ENCODE measurements around the gene NUDT8.

Gene NUDT8

DNA sequence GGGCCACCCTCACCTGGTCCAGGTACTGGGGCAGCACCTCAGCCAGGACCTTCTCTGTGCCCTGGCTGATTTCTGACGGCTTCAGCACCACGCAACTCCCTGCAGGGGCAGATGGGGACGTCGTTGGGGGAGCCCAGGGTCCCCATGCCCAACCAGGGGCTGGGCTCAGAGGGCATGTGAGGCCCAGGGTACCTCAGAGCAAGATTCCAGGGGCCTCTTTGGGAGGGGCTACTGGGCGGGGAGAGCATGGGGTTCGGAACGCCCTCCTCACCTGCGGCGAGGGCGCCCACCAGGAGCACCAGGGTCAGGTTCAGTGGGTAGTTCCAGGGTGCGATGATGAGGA, 36.5 kb upstream of the NUDT8 start:
- Histone ChIP-seq H3K18ac (ENCODE audit: low read length) (no peak overlapping the region), H3K79me1 (ENCODE audit: low read length) (no peaks in the 10 kb centered on the region), H2BK5ac (ENCODE audit: low read length) (no peak overlapping the region), H3K27ac (ENCODE audit: low read depth, low read length) (no peak overlapping the region), H3K9ac (ENCODE audit: low read length) (no peak overlapping the region), H3K56ac (ENCODE audit: low read length) (no peak overlapping the region), H3K36me3 (ENCODE audit: control insufficient read depth, insufficient read depth, low read length) (no peaks in the 10 kb centered on the region), H4K5ac (ENCODE audit: low read length) (no peak overlapping the region), H4K8ac (ENCODE audit: low read depth, low read length) (no peak overlapping the region), H2BK15ac (replicated peaks; ENCODE audit: low read depth) (no peak overlapping the region), H3K4ac (ENCODE audit: low read depth, low read length) (no peak overlapping the region), H2BK120ac (ENCODE audit: low read depth, low read length) (no peak overlapping the region), H2AK5ac (ENCODE audit: low read length) (no peak overlapping the region), H3K4me3 (ENCODE audit: low read length) (no peak overlapping the region), H3K4me2 (ENCODE audit: low read length) (no peak overlapping the region), H3K79me2 (ENCODE audit: control insufficient read depth, insufficient read depth, low read length) (no peaks in the 10 kb centered on the region), H3K23ac (ENCODE audit: low read length) (no peak overlapping the region), H3K4me1 (ENCODE audit: control insufficient read depth, low read depth, low read length) (no peaks in the 10 kb centered on the region), H3K27me3 (ENCODE audit: insufficient read depth, low read length, poor library complexity) (no peaks in the 10 kb centered on the region)
- no peak for DNase-seq
- WGBS (ENCODE audit: extremely low coverage, insufficient coverage, low lambda C conversion rate) = no CpG with 5 or more reads among the region's 11 CpGs

DNA sequence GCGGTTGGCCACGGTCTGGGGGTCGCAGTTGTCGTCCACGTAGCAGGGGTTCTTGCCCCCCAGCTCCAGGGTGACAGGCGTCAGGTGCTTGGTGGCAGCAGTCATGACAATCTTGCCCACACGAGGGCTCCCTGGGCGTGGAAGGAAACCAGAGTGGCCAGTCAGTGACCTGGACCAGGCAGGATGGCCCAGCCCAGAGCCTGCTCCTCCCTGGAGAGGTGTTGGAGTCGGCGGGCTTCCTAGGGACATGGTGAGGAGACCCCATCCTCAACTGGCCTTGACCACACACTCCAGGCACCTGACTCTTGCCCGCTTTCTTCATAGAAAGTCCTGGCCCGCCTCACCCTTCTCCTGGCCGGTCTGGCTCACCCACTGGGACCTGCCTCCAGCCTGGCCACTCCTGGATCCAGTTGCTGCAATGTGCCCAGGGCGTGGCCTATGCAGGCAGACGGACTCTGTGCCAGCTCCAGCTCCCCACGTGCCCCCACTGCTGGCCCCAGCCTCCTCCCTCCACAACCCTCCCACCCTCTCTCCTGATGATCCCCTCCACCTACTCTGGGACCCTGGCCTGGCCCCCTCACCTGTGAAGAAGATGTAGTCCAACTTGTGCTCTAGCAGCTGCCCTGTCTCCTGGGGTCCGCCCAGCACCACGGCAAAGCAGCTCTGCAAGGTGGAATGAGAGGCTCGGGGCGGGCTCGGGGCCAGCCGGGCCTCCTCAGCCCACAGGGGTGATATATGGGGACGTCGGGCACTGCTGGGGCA, 36.0 kb upstream of the NUDT8 start:
- H4K5ac ChIP-seq (ENCODE audit: low read length) = no peak overlapping the region
- no peak overlapping the region for H3K4ac ChIP-seq (ENCODE audit: low read depth, low read length)
- no peak overlapping the region for H4K8ac ChIP-seq (ENCODE audit: low read depth, low read length)
- H2BK15ac ChIP-seq (replicated peaks; ENCODE audit: low read depth) = no peak overlapping the region
- no peaks in the 10 kb centered on the region for H3K79me1 ChIP-seq (ENCODE audit: low read length)
- no peak for DNase-seq
- no peak overlapping the region for H2AK5ac ChIP-seq (ENCODE audit: low read length)
- no peak overlapping the region for H3K27ac ChIP-seq (ENCODE audit: low read depth, low read length)
- no peaks in the 10 kb centered on the region for H3K4me1 ChIP-seq (ENCODE audit: control insufficient read depth, low read depth, low read length)
- H2BK120ac ChIP-seq (ENCODE audit: low read depth, low read length) = no peak overlapping the region
- no peak overlapping the region for H3K4me3 ChIP-seq (ENCODE audit: low read length)
- no peak overlapping the region for H3K56ac ChIP-seq (ENCODE audit: low read length)
- H3K18ac ChIP-seq (ENCODE audit: low read length) = no peak overlapping the region
- H3K23ac ChIP-seq (ENCODE audit: low read length) = no peak overlapping the region
- no CpG with 5 or more reads among the region's 24 CpGs for WGBS (ENCODE audit: extremely low coverage, insufficient coverage, low lambda C conversion rate)
- H3K4me2 ChIP-seq (ENCODE audit: low read length) = no peak overlapping the region
- no peak overlapping the region for H2BK5ac ChIP-seq (ENCODE audit: low read length)
- no peak overlapping the region for H3K9ac ChIP-seq (ENCODE audit: low read length)
- no peaks in the 10 kb centered on the region for H3K79me2 ChIP-seq (ENCODE audit: control insufficient read depth, insufficient read depth, low read length)
- H3K27me3 ChIP-seq (ENCODE audit: insufficient read depth, low read length, poor library complexity) = no peaks in the 10 kb centered on the region
- H3K36me3 ChIP-seq (ENCODE audit: control insufficient read depth, insufficient read depth, low read length) = no peaks in the 10 kb centered on the region

DNA sequence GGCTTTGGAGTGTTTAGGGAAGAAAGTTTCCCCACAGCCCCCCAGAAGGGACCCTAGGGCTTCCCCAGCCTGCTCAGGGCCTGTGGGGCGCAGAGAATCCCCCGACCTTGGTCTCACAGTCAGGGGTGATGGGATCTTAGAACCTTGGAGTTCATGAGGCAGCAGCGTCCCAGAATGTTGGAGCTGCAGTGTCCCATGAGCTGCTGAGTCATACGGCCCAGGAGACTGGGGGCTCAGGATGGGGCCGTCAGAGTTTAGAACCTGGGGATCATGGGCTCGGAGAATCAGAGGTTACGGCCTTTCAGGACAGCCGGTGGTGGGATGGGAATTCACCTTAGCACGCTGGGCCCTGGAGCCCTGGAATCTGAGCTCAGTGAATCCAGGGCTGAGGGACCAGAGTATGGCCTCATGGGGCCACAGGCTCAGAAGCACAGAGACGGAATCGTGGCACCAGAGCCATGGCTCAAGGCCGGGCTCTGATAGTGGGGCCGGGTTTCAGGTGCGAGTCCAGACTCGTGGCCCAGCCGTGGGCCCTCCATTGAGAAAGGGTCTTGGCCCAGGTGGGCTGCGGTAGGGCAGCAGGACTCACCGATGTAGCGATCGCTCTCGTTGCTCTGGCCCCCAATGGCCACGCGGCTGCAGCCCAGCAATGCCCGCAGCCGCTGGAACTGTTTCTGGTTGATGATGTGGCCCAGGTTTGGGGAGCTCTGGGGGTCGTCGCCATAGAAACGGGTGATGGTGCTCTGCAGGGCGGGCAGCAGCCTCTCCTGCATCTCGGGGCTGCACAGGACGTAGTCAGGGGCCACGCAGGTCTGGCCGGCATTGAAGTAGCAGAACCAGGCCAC, 35.2 kb upstream of the NUDT8 start:
- Histone ChIP-seq H3K4me3 (ENCODE audit: low read length) (no peak overlapping the region), H3K56ac (ENCODE audit: low read length) (peak overlapping the region; percentile 7), H3K4ac (ENCODE audit: low read depth, low read length) (no peak overlapping the region), H3K18ac (ENCODE audit: low read length) (no peak overlapping the region), H2BK120ac (ENCODE audit: low read depth, low read length) (no peak overlapping the region), H2BK5ac (ENCODE audit: low read length) (no peak overlapping the region), H3K4me1 (ENCODE audit: control insufficient read depth, low read depth, low read length) (no peaks in the 10 kb centered on the region), H3K27ac (ENCODE audit: low read depth, low read length) (no peak overlapping the region), H3K4me2 (ENCODE audit: low read length) (no peak overlapping the region), H2AK5ac (ENCODE audit: low read length) (no peak overlapping the region), H3K9ac (ENCODE audit: low read length) (no peak overlapping the region), H4K8ac (ENCODE audit: low read depth, low read length) (no peak overlapping the region), H3K79me1 (ENCODE audit: low read length) (no peaks in the 10 kb centered on the region), H3K36me3 (ENCODE audit: control insufficient read depth, insufficient read depth, low read length) (no peaks in the 10 kb centered on the region), H3K79me2 (ENCODE audit: control insufficient read depth, insufficient read depth, low read length) (no peaks in the 10 kb centered on the region), H2BK15ac (replicated peaks; ENCODE audit: low read depth) (no peak overlapping the region), H3K23ac (ENCODE audit: low read length) (no peak overlapping the region), H4K5ac (ENCODE audit: low read length) (no peak overlapping the region), H3K27me3 (ENCODE audit: insufficient read depth, low read length, poor library complexity) (no peaks in the 10 kb centered on the region)
- DNase-seq = no peak
- WGBS (ENCODE audit: extremely low coverage, insufficient coverage, low lambda C conversion rate) = no CpG with 5 or more reads among the region's 33 CpGs

DNA sequence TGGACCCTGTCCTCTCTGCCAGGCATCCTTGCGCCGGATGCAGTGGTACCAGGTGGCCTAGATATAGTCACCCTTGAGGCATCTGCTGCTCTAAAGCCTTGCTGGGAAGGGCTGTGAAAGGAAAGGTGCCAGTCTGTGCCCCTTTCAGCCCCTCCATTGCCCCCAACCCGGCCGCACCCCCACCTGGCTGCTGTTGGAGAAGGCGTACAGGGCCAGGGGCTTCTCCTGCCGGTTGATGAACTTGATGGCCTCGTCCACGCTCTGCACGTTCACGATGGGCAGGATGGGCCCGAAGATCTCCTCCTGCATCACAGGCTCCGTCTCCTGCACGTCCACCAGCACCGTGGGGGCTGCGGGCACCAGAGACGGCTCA, 34.5 kb upstream of the NUDT8 start:
- Histone ChIP-seq H3K4ac (ENCODE audit: low read depth, low read length) (no peak overlapping the region), H3K79me1 (ENCODE audit: low read length) (no peaks in the 10 kb centered on the region), H2BK5ac (ENCODE audit: low read length) (no peak overlapping the region), H3K4me2 (ENCODE audit: low read length) (no peak overlapping the region), H3K27me3 (ENCODE audit: insufficient read depth, low read length, poor library complexity) (no peaks in the 10 kb centered on the region), H3K36me3 (ENCODE audit: control insufficient read depth, insufficient read depth, low read length) (no peaks in the 10 kb centered on the region), H3K56ac (ENCODE audit: low read length) (no peak overlapping the region), H3K27ac (ENCODE audit: low read depth, low read length) (no peak overlapping the region), H3K23ac (ENCODE audit: low read length) (no peak overlapping the region), H3K4me1 (ENCODE audit: control insufficient read depth, low read depth, low read length) (no peaks in the 10 kb centered on the region), H2AK5ac (ENCODE audit: low read length) (no peak overlapping the region), H4K8ac (ENCODE audit: low read depth, low read length) (no peak overlapping the region), H4K5ac (ENCODE audit: low read length) (no peak overlapping the region), H2BK15ac (replicated peaks; ENCODE audit: low read depth) (no peak overlapping the region), H2BK120ac (ENCODE audit: low read depth, low read length) (no peak overlapping the region), H3K4me3 (ENCODE audit: low read length) (no peak overlapping the region), H3K18ac (ENCODE audit: low read length) (no peak overlapping the region), H3K9ac (ENCODE audit: low read length) (no peak overlapping the region), H3K79me2 (ENCODE audit: control insufficient read depth, insufficient read depth, low read length) (no peaks in the 10 kb centered on the region)
- no peak for DNase-seq
- WGBS (ENCODE audit: extremely low coverage, insufficient coverage, low lambda C conversion rate) = no CpG with 5 or more reads among the region's 16 CpGs

DNA sequence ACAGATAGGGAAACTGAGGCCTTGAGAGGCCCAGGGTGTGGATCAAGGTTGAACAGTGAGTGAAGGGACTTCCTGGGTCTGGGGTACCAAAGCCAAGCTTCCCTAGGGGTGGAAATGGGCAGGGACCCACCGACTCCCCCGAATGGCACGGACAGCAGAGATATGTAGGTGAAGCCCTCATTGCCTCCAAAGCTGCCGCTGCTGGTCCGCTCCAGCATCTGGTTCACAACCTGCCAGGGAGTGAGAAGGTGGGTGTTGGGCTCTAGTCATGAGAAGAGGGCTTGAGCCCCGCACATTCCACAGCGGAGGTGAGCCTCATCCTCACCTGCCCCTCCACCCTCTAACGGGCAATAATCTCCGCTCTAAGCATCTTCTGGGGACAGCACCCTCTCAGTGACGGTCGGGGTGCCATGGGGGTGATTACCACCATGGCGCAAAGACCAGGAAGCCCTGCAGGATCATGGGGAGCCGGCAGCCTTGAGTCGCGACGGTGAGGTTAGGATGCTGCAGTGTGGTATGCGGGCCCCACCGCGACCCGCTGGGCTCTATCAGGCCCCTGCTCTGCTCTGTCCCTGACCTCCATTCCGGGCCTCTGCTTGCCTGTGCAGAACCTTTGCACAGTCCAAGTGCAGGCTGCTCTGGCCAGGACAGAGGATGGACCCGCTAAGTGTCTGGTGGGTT, 33.9 kb upstream of the NUDT8 start:
- Histone ChIP-seq H4K8ac (ENCODE audit: low read depth, low read length) (no peak overlapping the region), H3K79me1 (ENCODE audit: low read length) (no peaks in the 10 kb centered on the region), H2AK5ac (ENCODE audit: low read length) (no peak overlapping the region), H2BK5ac (ENCODE audit: low read length) (no peak overlapping the region), H3K4me2 (ENCODE audit: low read length) (no peak overlapping the region), H3K4ac (ENCODE audit: low read depth, low read length) (no peak overlapping the region), H3K4me3 (ENCODE audit: low read length) (no peak overlapping the region), H3K36me3 (ENCODE audit: control insufficient read depth, insufficient read depth, low read length) (no peaks in the 10 kb centered on the region), H4K5ac (ENCODE audit: low read length) (no peak overlapping the region), H3K18ac (ENCODE audit: low read length) (no peak overlapping the region), H3K27ac (ENCODE audit: low read depth, low read length) (no peak overlapping the region), H3K79me2 (ENCODE audit: control insufficient read depth, insufficient read depth, low read length) (no peaks in the 10 kb centered on the region), H3K56ac (ENCODE audit: low read length) (no peak overlapping the region), H3K4me1 (ENCODE audit: control insufficient read depth, low read depth, low read length) (no peaks in the 10 kb centered on the region), H3K23ac (ENCODE audit: low read length) (no peak overlapping the region), H3K27me3 (ENCODE audit: insufficient read depth, low read length, poor library complexity) (no peaks in the 10 kb centered on the region), H3K9ac (ENCODE audit: low read length) (no peak overlapping the region), H2BK15ac (replicated peaks; ENCODE audit: low read depth) (no peak overlapping the region), H2BK120ac (ENCODE audit: low read depth, low read length) (no peak overlapping the region)
- no peak for DNase-seq
- WGBS (ENCODE audit: extremely low coverage, insufficient coverage, low lambda C conversion rate) = no CpG with 5 or more reads among the region's 22 CpGs
